Measurements from ENCODE around the gene GSTO1.
A peak's percentile ranks its signal among the peaks of the same experiment; 100 is the strongest.
"Not testable (repeated sequence)": the region's sequence is repeated elsewhere in the genome, so short reads cannot be mapped to it uniquely, and the experiment has no call there.

Gene GSTO1

GRCh38 chr10:104254493-104255310 is at the start of gene GSTO1:
GSTO1 (plus strand) TSS chr10:104254892; CDS start chr10:104254929, 37 bp downstream.
- DNase-seq = peak; percentile 15

- DNase-seq = no peak
Measured at GRCh38 chr10:104208730-104209129, 46.0 kb upstream of the GSTO1 start.

- no peak for DNase-seq
Measured at GRCh38 chr10:104209575-104210198, 45.0 kb upstream of the GSTO1 start.

GRCh38 chr10:104216631-104217030 is 38.1 kb upstream of the GSTO1 start:
- DNase-seq = no peak

- DNase-seq = no peak
Measured at GRCh38 chr10:104218751-104219150, 35.9 kb upstream of the GSTO1 start.

GRCh38 chr10:104220522-104220921 is 34.2 kb upstream of the GSTO1 start:
- DNase-seq = no peak

- DNase-seq = no peak
Measured at GRCh38 chr10:104223304-104223703, 31.4 kb upstream of the GSTO1 start.

- DNase-seq = no peak
Measured at GRCh38 chr10:104230490-104230889, 24.2 kb upstream of the GSTO1 start.

- no peak for DNase-seq
Measured at GRCh38 chr10:104231784-104232612, 22.7 kb upstream of the GSTO1 start, which contains the start of gene CFAP43. CFAP43 (minus strand) TSS chr10:104232364; CDS start chr10:104232246, 118 bp downstream.

- DNase-seq = no peak
Measured at GRCh38 chr10:104232613-104233102, 22.0 kb upstream of the GSTO1 start.

GRCh38 chr10:104233817-104234216 is 20.9 kb upstream of the GSTO1 start:
- DNase-seq = no peak

GRCh38 chr10:104234934-104235333 is 19.8 kb upstream of the GSTO1 start:
- no peak for DNase-seq

- no peak for DNase-seq
Measured at GRCh38 chr10:104235801-104236200, 18.9 kb upstream of the GSTO1 start.

GRCh38 chr10:104240078-104240477 is 14.6 kb upstream of the GSTO1 start:
- DNase-seq = no peak

- DNase-seq = no peak
Measured at GRCh38 chr10:104242545-104242944, 12.1 kb upstream of the GSTO1 start.

- DNase-seq = not testable (repeated sequence)
Measured at GRCh38 chr10:104243009-104243408, 11.7 kb upstream of the GSTO1 start.

GRCh38 chr10:104243512-104243911 is 11.2 kb upstream of the GSTO1 start:
- no peak for DNase-seq

- DNase-seq = no peak
Measured at GRCh38 chr10:104245066-104245632, 9.5 kb upstream of the GSTO1 start.

GRCh38 chr10:104246976-104247375 is 7.7 kb upstream of the GSTO1 start:
- no peak for DNase-seq

GRCh38 chr10:104247513-104248146 is 7.1 kb upstream of the GSTO1 start:
- DNase-seq = no peak

- DNase-seq = not testable (repeated sequence)
Measured at GRCh38 chr10:104248931-104249330, 5.8 kb upstream of the GSTO1 start.

GRCh38 chr10:104250371-104250770 is 4.3 kb upstream of the GSTO1 start:
- DNase-seq = no peak

All from NK-92 treated with Interleukin-12 subunit alpha and Interleukin-12 subunit beta, amount 100 ng/mL, for 24 hours (cell line).